HEK293 (cell line): ENCODE results near the gene MYO1E.

ENCODE experiments used
- CTCF ChIA-PET: fragments of 350-600 bp; formaldehyde crosslinking; extraction: SDS; loops from one replicate; lab custom pipeline; 2021; ENCODE audit warnings: antibody characterized with exemption; lab: Yijun Ruan, JAX
- POLR2A ChIA-PET: fragments of 300-600 bp; formaldehyde crosslinking; extraction: SDS; loops from one replicate; lab custom pipeline; 2020; ENCODE audit warnings: antibody characterized with exemption, inconsistent platforms; lab: Yijun Ruan, JAX
- H3K27ac ChIP-seq: fragments of 200-500 bp; sonication (Bioruptor generic); 2 replicates; pipeline ENCODE4 v1.5.1; 2014; ENCODE audit warnings: low read depth, low read length, control low read depth, inconsistent platforms; ENCODE audit errors: extremely low read depth
- H3K36me3 ChIP-seq, 2 experiments: fragments of 200-500 bp in 1 of 2; sonication (Bioruptor generic) in 1 of 2; 1 replicate in 1 of 2; 2 replicates in 1 of 2; pipeline ENCODE4 v1.5.1; 2014 to 2017; ENCODE audit warnings: inconsistent platforms in 2 of 2, low read length in 2 of 2; ENCODE audit not compliant: control insufficient read depth in 2 of 2, insufficient read depth in 1 of 2
- H3K4me1 ChIP-seq: fragments of 200-500 bp; sonication (Bioruptor generic); 2 replicates; pipeline ENCODE4 v1.5.1; 2014; ENCODE audit warnings: mild to moderate bottlenecking, low read length, inconsistent platforms; ENCODE audit not compliant: control insufficient read depth, insufficient read depth
- H3K4me3 ChIP-seq: 2 replicates; pipeline ENCODE4 v1.5.1; 2011; ENCODE audit warnings: low read depth, mild to moderate bottlenecking, control low read depth, low read length, moderate library complexity
- H3K9me3 ChIP-seq: fragments of 200-500 bp; sonication (Bioruptor generic); 2 replicates; pipeline ENCODE4 v1.5.1; 2014; ENCODE audit warnings: low read depth, low read length, inconsistent platforms; ENCODE audit not compliant: control insufficient read depth, insufficient read depth
- MYNN ChIP-seq: fragments of 450-650 bp; formaldehyde crosslinking; IDR thresholded peaks from 2 replicates; pipeline ENCODE4 v1.5.1; 2016; ENCODE audit warnings: missing biosample characterization, missing genetic modification characterization, borderline replicate concordance
- PRDM10 ChIP-seq: fragments of 450-650 bp; formaldehyde crosslinking; IDR thresholded peaks from 2 replicates; pipeline ENCODE4 v1.5.1; 2016; ENCODE audit warnings: missing biosample characterization, missing genetic modification characterization
- SP2 ChIP-seq: fragments of 450-650 bp; formaldehyde crosslinking; IDR thresholded peaks from 2 replicates; pipeline ENCODE4 v1.5.1; 2016; ENCODE audit warnings: missing biosample characterization, missing genetic modification characterization
- TCF7L2 ChIP-seq: IDR thresholded peaks from 2 replicates; pipeline ENCODE4 v1.6.1; 2011; ENCODE audit warnings: low read depth, mild to moderate bottlenecking, inconsistent platforms, low read length, moderate library complexity, borderline replicate concordance
- WT1 ChIP-seq: fragments of 450-650 bp; formaldehyde crosslinking; IDR thresholded peaks from 2 replicates; pipeline ENCODE4 v1.5.1; 2016; ENCODE audit warnings: missing biosample characterization, missing genetic modification characterization
- ZBTB20 ChIP-seq: fragments of 450-650 bp; formaldehyde crosslinking; IDR thresholded peaks from 2 replicates; pipeline ENCODE4 v1.5.1; 2016; ENCODE audit warnings: missing biosample characterization, missing genetic modification characterization
- ZNF157 ChIP-seq: fragments of 450-650 bp; formaldehyde crosslinking; IDR thresholded peaks from 2 replicates; pipeline ENCODE4 v1.5.1; 2016; ENCODE audit warnings: missing biosample characterization, missing genetic modification characterization
- ZNF214 ChIP-seq: fragments of 450-650 bp; formaldehyde crosslinking; IDR thresholded peaks from 2 replicates; pipeline ENCODE4 v1.5.1; 2017; ENCODE audit warnings: missing biosample characterization, mild to moderate bottlenecking, missing genetic modification characterization, borderline replicate concordance
- ZNF223 ChIP-seq: fragments of 450-650 bp; formaldehyde crosslinking; IDR thresholded peaks from 2 replicates; pipeline ENCODE4 v1.5.1; 2016; ENCODE audit warnings: missing biosample characterization, missing genetic modification characterization
- ZNF280D ChIP-seq: fragments of 450-650 bp; formaldehyde crosslinking; IDR thresholded peaks from 2 replicates; pipeline ENCODE4 v1.5.1; 2016; ENCODE audit warnings: missing biosample characterization, missing genetic modification characterization
- ZNF488 ChIP-seq: fragments of 450-650 bp; formaldehyde crosslinking; IDR thresholded peaks from 2 replicates; pipeline ENCODE4 v1.5.1; 2016; ENCODE audit warnings: missing biosample characterization, missing genetic modification characterization
- ZNF529 ChIP-seq: fragments of 450-650 bp; formaldehyde crosslinking; IDR thresholded peaks from 2 replicates; pipeline ENCODE4 v1.5.1; 2017; ENCODE audit warnings: missing genetic modification characterization, missing biosample characterization; ENCODE audit not compliant: insufficient replicate concordance
- ZNF580 ChIP-seq: fragments of 450-650 bp; formaldehyde crosslinking; IDR thresholded peaks from 2 replicates; pipeline ENCODE4 v1.5.1; 2016; ENCODE audit warnings: missing biosample characterization, missing genetic modification characterization
- ZNF626 ChIP-seq: fragments of 450-650 bp; sonication (Bioruptor Pico); formaldehyde crosslinking; IDR thresholded peaks from 2 replicates; pipeline ENCODE4 v1.5.1; 2018; ENCODE audit warnings: missing biosample characterization, missing genetic modification characterization, inconsistent platforms
- ZNF768 ChIP-seq: fragments of 450-650 bp; formaldehyde crosslinking; IDR thresholded peaks from 2 replicates; pipeline ENCODE4 v1.5.1; 2018; ENCODE audit warnings: missing biosample characterization, mild to moderate bottlenecking, missing genetic modification characterization
- ZNF777 ChIP-seq: fragments of 450-650 bp; formaldehyde crosslinking; IDR thresholded peaks from 2 replicates; pipeline ENCODE4 v1.5.1; 2017; ENCODE audit warnings: missing biosample characterization, missing genetic modification characterization, borderline replicate concordance
- TF ChIP-seq, protein P1 (sequence below): fragments of 450-650 bp; formaldehyde crosslinking; IDR thresholded peaks from 2 replicates; pipeline ENCODE4 v1.5.1; 2016; ENCODE audit warnings: missing biosample characterization, missing genetic modification characterization
- TF ChIP-seq, protein P2 (sequence below): fragments of 450-650 bp; formaldehyde crosslinking; conservative IDR thresholded peaks from 2 replicates; pipeline ENCODE4 v1.5.1; 2016; ENCODE audit warnings: low read depth, missing biosample characterization, missing genetic modification characterization
- TF ChIP-seq, protein P3 (sequence below): fragments of 450-650 bp; formaldehyde crosslinking; IDR thresholded peaks from 2 replicates; pipeline ENCODE4 v1.5.1; 2016; ENCODE audit warnings: missing biosample characterization, missing genetic modification characterization

The MYO1E gene

DNA sequence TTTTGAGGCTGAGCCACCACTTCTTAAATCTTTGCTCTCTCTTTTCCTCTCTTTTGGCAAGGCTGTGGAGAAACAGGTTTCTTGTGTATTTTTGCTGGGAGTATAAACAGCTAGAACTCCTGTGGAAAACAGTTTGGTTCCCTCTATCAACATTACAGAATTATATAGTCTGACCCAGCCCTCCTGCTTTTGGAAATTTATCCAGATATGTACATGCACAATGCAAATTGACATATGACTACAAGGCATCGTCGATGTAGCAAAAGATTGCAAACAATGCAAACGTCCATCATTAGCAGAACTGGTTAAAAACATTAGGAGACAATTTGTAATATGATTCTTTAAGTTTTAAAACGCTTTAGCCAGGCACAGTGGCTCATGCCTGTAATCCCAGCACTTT lies 12.5 kb upstream of the MYO1E start:
- no peaks in the 10 kb centered on the region for H3K36me3 ChIP-seq
- no peaks in the 10 kb centered on the region for H3K4me1 ChIP-seq
- H3K9me3 ChIP-seq = no peaks in the 10 kb centered on the region
- H3K27ac ChIP-seq = no peak overlapping the region
- ChIA-PET POLR2A (no interaction called here), CTCF (no interaction called here)
- TF ChIP-seq ZBTB20 (no peak), ZNF223 (tag by site-specific recombination) (no peak), SP2 (tag by site-specific recombination) (no peak), PRDM10 (tag by site-specific recombination) (no peak), ZNF529 (tag by site-specific recombination) (no peak), ZNF157 (no peak), ZNF214 (tag by site-specific recombination) (no peak), ZNF580 (no peak), ZNF280D (tag by site-specific recombination) (no peak), TCF7L2 (no peak), ZNF488 (tag by site-specific recombination) (no peak), WT1 (tag by site-specific recombination) (no peak), ZNF626 (tag by site-specific recombination) (no peak)
- TF ChIP-seq, all 188 proteins: peak for 0
- no peak overlapping the region for H3K4me3 ChIP-seq

- Histone ChIP-seq H3K9me3 (no peaks in the 10 kb centered on the region), H3K36me3 (no peaks in the 10 kb centered on the region), H3K4me1 (no peaks in the 10 kb centered on the region), H3K4me3 (no peak overlapping the region), H3K27ac (no peak overlapping the region)
- ChIA-PET POLR2A (no interaction called here), CTCF (interaction anchor here (0.7 kb wide), 1 partner anchor 13 kb away, joined by 4 read pairs; no protein-coding TSS in a partner anchor)
- TF ChIP-seq ZNF768 = no peak
- TF ChIP-seq, protein P1, sequence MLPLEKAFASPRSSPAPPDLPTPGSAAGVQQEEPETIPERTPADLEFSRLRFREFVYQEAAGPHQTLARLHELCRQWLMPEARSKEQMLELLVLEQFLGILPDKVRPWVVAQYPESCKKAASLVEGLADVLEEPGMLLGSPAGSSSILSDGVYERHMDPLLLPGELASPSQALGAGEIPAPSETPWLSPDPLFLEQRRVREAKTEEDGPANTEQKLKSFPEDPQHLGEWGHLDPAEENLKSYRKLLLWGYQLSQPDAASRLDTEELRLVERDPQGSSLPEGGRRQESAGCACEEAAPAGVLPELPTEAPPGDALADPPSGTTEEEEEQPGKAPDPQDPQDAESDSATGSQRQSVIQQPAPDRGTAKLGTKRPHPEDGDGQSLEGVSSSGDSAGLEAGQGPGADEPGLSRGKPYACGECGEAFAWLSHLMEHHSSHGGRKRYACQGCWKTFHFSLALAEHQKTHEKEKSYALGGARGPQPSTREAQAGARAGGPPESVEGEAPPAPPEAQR (tag by site-specific recombination) = no peak
- no peak for TF ChIP-seq ZNF777
- TF ChIP-seq, protein P2, sequence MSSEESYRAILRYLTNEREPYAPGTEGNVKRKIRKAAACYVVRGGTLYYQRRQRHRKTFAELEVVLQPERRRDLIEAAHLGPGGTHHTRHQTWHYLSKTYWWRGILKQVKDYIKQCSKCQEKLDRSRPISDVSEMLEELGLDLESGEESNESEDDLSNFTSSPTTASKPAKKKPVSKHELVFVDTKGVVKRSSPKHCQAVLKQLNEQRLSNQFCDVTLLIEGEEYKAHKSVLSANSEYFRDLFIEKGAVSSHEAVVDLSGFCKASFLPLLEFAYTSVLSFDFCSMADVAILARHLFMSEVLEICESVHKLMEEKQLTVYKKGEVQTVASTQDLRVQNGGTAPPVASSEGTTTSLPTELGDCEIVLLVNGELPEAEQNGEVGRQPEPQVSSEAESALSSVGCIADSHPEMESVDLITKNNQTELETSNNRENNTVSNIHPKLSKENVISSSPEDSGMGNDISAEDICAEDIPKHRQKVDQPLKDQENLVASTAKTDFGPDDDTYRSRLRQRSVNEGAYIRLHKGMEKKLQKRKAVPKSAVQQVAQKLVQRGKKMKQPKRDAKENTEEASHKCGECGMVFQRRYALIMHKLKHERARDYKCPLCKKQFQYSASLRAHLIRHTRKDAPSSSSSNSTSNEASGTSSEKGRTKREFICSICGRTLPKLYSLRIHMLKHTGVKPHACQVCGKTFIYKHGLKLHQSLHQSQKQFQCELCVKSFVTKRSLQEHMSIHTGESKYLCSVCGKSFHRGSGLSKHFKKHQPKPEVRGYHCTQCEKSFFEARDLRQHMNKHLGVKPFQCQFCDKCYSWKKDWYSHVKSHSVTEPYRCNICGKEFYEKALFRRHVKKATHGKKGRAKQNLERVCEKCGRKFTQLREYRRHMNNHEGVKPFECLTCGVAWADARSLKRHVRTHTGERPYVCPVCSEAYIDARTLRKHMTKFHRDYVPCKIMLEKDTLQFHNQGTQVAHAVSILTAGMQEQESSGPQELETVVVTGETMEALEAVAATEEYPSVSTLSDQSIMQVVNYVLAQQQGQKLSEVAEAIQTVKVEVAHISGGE (tag by site-specific recombination) = no peak
- no peak for TF ChIP-seq MYNN
- TF ChIP-seq, protein P3, sequence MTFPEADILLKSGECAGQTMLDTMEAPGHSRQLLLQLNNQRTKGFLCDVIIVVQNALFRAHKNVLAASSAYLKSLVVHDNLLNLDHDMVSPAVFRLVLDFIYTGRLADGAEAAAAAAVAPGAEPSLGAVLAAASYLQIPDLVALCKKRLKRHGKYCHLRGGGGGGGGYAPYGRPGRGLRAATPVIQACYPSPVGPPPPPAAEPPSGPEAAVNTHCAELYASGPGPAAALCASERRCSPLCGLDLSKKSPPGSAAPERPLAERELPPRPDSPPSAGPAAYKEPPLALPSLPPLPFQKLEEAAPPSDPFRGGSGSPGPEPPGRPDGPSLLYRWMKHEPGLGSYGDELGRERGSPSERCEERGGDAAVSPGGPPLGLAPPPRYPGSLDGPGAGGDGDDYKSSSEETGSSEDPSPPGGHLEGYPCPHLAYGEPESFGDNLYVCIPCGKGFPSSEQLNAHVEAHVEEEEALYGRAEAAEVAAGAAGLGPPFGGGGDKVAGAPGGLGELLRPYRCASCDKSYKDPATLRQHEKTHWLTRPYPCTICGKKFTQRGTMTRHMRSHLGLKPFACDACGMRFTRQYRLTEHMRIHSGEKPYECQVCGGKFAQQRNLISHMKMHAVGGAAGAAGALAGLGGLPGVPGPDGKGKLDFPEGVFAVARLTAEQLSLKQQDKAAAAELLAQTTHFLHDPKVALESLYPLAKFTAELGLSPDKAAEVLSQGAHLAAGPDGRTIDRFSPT (tag by site-specific recombination) = no peak
These were observed 11.8 kb upstream of the MYO1E start for GRCh38 chr15:59384507-59384906.
